GM19238 (cell line): ENCODE data around the gene ASCL5.

ENCODE experiments used
- DNase-seq: peaks from one replicate; pipeline ENCODE4 v3.0.0; 2011; ENCODE audit warnings: low spot score; ENCODE audit not compliant: insufficient read length

The ASCL5 gene

DNA sequence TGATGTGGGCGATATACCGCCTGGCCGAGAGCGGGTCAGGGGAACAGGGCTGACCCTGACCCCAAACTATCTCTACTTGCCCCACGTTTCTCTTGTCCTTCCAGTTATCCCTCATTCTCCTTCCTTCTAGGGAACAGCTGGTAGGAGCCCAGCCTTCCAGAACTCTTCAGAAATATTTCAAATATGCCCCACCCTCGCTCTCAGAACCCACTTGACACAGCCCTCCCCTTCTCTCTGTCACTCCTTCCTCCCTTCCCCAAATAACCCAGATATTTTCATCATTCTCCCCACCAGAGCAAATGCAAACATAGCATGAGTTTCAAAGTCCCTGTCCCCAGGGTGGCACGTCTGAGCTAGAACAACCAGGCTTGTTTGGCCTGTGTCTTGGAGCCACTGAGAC is 15.8 kb downstream of the ASCL5 start:
- no peak for DNase-seq

DNA sequence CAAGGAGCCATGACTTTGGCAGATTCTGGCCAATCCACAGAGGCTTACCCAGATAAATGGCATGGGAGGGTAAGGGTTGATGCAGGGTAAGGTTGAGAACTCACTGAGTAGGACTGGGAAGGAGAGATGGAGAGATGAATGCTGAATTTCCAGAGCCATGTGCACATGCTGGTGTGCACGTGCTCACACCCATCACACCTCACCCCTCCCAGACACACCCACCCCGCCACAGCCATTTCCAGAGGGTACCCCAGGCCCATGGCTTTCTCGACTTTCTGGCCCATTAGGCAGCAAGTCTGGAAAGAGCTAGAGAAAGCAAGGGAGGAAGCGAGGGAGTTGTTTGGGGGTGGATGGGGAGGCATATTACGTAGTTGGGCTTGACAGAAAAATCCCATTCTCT is 16.4 kb downstream of the ASCL5 start:
- no peak for DNase-seq

DNA sequence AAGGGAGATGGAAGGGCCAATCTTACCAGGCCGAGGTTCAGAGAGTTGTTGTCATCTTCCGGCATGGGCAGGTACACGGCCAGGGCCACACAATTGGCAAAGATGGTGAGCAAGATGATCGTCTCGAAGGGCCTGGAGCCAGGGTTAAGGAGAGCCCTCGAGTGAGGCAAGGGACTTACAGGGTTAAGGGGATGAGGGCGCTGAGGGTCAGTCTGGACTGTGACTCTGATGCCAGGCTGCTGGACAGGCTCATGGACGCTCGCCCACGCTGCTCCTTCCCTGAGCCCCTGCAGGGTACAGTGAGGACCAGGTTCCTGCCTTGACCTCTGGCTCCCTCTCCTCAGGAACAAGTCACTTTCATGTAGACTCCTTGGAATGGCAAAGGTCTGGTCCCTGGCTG is 16.8 kb downstream of the ASCL5 start:
- DNase-seq = no peak

DNA sequence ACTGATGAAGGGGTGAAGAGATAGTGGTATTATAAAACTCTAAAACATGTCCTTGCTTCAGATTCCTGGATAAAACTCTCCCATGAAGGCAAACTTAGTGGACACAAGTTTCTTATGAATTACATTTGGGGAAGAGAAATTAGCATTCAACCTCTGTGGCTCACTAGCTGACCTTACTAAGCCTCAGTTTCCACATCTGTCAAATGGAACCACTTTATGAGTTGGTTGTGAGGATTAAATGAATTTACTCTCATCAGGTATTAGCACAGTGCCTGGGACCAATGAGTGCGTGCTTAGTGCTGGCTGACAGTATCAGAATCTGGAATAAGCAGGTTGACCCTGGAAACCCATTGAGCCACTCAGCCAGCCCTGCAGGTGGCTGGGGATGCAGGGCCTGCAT is 17.3 kb downstream of the ASCL5 start:
- DNase-seq = no peak

DNA sequence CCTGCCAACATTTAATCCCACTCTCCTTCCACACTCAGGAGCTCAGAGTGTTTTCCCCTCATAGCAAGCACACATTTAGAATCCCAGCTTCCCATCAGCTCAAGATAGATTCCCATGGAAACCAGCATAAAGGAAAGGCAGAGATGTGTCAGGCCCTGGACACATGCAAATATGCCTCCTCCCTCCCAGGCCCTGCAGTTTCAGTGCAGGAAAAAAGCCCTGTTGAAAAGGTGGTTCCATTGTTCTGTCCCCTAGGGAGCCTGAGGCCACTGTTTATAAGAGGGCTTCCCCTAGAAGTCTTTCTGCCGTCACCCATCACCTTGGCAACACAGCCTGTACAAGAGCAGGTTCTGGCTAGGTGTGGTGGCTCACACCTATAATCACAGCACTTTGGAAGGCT is 18.4 kb downstream of the ASCL5 start:
- no peak for DNase-seq

DNA sequence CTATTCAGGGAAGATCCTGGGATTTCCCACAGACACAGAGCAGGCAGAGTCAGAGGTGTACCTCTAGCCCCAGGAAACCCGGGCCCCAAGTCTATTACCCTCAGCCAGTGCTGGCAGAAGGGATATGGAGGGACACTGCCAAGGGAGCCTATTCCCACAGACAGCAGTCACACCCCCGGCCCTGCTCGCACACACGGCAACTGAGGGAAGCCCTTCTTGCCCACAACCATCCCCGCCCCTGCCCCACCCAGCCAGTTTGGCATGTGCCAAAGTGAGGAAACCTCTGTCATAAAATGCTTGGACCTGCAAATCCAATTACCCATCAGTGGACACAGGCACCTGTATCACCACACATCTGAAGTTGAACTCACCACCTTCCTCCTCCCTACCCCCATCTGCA is 21.3 kb downstream of the ASCL5 start:
- DNase-seq = no peak

DNA sequence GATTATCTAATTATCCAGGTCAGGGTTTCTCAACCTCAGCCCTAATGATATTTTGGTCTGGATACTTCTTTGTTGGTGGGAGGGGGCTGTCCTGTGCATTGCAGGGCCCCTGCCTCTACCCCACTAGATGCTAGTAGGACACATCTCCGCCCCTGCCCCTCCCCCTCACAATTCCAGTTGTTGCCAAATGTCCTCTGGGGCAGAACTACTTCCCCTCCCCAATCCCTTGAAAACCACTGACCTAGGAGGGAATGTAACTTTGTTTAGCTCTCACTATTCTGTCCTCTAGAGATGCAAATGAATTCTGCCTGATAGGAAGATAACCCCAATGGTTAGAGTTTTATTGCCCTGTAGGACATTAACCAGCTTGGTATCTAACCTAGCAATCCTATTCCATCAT is 22.8 kb downstream of the ASCL5 start:
- DNase-seq = no peak

DNA sequence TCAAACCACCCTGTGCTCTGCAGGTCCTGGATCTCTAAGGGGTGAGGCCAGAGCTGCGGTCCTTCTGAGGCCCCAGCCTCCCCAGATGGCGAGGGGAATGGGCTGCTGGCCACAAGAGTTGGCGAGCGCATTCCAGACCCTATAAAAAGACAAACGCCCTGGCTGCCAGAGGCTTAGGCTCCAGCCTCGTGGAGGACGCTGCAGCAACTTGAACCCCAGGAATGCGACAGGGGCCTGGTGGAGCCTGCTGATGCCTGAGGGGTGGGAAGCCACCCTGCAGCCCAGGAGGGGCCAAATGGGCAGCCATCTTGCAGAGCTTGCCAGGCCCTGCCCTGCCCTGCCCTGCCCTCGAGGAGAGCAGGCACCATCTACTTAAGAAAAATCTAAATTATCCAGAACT is 23.3 kb downstream of the ASCL5 start:
- DNase-seq = no peak

DNA sequence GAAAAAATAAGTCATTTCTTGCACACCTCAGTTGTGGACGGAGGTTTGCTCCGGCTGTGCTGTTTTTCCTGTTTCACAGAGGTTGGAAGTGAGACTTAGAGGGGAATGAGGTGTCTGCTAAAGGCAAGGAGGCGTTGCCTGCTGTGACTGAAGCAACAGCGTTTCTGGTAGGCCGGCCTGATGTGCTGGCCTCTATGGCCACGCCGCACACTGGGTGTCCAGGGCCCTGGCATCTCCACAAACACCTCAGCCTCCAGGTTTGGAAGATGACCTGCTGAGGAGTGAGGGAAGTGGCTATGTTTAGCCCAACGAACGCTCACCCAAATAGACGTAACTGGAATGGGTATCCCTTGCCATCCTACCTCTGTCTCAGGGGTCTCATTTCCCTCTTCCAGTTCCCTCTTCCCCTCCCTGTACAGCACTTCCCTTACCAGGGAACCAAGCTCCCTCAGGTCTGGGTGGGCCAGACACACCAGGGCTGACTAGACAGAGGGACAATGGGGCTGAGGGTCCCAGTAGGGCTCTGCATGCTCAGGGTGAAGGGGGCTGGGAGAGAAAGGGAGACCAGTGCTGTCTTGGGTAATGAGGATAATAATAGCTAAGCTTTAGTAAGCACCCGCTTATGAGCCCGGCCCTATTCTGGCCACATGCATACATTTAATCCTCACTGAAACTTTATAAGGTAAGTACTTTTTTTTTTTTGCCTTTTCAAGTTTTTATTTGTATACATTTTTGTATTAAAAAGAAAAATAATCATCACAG is 26.6 kb downstream of the ASCL5 start:
- no peak for DNase-seq

DNA sequence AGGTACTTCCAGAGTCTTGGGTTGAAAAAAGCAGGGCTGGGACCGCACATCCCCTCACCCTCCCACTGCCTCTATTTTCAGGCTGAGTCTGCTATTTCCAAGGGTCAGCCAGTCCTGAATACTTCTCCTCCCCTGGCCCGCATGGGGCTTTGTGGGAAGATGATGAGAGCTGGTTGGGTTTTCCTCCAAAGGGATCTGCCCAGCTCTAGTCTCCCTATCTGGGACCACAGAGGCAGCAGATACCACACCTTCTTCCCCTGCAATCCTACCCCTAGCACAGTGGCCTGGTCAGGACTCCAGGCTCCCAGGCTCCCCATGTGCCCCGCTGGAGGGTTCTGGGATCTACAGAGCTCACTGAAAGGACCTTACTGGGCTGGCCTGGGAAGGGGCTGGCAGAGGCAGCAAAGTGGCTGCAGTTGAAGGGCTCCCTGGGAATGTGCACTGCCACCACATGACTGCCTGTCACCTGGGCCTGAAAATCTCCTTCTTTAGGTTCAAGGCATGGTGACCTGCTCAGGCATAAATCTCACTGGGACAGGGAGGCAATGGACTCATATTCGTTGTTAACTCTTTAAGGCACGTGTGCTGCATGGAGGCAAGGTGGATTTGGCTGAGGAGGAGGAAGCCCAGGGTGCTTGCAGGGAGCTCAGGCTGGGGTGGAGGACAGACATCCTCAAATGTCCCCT is 27.8 kb downstream of the ASCL5 start:
- DNase-seq = no peak

DNA sequence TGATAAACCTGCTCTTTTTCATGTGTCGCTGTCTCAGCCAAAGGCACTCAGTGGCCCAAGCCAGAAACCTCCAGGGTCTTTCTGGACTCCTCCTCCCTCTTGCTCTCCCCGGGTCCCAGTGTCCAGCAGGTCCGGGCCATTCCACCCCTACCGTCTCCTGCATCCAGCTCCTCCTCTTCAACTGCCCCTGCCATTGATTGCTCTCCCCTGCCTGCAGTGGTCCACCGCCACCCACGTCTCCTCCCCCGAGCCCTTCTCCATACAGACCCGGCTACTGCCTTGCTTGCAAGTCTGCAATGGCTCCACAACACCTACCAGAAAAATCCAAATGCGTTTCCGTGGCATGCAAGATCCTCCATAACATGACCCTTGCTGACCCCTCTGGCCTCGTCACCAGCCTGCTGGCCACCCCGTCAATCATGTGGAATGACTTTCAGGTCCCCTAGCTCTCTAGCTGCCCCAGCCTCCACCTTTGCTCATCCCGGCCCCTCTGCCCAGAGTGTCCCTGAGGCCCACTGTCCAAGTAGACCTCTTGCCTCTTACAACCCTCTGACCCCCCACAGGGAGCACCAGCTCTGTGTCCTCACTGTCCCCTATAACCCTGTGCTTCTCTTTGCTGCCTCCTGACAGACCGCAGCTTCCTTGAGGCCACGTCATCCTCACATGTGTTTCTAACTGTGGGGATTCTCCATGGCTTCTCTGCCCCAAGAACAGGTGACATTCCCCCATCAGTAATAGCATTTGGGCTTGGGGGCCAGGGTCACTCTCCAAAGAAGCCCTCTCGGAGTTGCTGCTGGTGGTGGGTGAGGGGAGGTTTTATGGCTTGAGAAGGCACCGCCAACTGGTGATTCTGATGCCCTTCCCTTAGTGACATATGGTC is 29.8 kb downstream of the ASCL5 start:
- no peak for DNase-seq

DNA sequence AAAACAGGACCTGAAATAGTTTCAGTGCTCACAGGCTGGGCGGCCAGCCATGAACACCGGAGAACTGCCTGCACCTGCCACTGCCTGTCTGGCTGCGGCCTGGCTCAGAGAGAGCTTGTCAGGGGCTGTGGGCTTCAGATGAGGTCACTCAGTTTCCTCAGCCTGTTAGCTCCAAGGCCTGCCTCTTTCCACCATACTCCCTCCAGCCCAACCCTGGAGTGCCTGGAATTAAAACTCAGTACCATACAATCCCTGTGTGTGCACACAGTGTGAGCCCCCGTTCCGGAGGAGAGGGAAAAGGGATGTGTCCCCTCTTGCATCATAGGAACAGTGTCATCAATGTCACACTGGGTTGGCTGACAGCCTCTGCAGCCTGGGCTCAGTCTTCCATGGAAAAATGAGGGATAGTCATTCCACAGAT is 30.9 kb downstream of the ASCL5 start:
- no peak for DNase-seq

DNA sequence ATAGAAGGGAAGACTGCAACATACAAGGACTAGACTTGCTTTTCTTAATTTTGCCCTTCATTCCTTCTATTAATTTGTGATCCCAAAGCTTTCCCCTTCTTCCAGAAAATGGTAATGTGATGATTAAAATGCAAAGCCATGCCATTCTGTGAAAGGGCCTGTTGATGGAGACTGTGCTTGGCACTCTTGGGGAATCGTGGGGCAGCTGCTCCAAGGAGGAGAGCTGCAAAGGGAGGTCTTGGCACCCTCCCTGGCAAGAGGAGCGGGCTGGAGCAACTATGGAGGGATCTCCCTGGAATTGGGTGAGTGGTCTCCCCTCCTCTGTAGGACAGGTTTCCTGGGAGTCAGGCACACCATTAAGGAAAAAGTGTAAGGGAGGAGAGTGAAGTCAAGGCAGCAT is 31.4 kb downstream of the ASCL5 start:
- no peak for DNase-seq

DNA sequence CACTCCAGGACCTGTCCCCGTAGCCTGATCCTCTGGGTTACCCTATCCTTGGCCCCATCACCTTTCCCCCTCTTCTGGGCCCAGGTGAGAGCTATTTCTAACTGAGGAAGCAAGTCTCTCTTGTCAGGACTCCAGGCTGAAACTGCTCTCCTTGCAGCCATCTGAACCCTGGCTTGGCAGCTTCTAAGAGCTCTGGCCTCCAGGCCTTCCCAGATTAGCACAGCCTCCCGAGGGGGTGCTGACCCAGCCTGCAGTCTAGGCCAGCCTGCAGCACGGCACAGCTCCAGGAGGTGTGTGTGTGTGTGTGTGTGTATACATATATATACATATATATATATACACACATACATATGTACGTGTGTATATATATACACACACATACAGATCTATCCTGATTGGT is 32.2 kb downstream of the ASCL5 start:
- no peak for DNase-seq

DNA sequence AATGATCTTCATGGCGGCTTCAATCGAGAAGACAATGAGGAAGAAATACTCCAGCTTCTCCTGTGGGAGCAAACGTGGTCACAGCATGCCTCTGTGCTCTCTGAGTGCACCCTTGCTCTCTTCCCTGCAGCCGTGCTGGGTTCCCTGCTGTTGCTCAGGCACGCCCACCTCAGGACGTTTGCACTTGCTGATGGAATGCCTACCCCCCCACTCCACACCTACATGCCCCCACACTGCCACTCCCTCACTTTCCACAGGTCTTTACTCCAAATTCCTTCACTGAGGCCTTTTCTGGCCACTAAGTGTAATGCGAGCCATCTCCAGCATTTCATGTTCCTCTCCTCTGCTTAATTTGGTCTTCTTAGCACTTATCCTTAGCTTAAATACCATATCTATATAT is 33.0 kb downstream of the ASCL5 start:
- DNase-seq = no peak

DNA sequence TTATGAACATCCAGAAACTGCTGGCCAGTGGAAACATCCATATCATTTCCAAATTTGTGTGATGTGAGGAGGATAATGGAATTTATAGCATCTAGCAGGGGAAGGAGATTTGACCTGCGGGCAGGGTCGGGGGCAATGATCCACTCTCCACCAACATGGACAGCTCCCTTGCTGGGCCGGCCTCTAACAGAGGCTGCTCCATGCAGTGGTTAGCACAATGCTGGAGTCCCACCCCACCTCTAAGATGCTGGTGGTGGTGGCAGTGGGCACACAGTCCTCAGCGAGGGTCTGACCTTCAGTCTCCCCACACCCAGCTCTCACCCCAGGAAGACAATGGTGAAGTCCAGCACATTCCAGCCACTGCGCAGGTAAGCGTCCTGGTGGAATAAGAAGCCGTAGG is 33.4 kb downstream of the ASCL5 start:
- no peak for DNase-seq

DNA sequence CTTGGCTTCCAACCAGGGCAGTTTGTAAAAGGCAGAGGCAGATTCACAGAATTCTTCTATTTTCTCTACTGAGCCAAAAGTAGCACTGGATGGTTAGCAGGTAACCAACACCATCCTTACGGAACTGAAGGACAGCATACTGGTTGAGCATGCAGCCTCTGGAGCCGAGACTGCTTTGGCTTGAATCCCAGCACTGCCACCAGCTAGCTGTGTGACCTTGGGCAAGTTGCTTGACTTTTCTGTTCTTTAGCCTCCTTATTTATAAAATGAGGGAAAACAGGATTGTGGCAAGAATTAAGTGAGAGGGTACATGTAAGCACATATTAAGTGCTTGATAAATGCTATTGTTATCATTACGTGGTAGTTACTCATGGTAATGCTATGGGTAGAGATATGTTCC is 34.2 kb downstream of the ASCL5 start:
- no peak for DNase-seq

DNA sequence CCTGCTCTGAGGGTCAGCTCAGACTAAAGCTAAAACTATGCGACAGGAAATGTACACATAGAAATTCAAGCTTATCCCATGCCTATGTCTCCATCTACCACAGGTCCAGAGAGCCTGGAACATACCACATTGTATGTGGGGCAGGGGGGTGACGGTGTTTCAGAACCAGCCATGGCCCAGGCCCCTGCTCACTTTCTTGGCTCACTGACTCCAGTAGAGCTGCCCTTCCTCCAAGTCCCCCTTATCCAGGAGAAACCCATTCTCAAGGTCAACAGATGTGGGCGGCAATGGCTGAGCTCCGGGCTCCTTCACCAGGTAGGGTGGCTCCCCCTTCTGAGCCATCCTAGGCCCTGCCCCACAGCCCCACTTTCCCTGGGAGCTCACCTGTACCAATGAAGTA is 35.7 kb downstream of the ASCL5 start:
- no peak for DNase-seq

DNA sequence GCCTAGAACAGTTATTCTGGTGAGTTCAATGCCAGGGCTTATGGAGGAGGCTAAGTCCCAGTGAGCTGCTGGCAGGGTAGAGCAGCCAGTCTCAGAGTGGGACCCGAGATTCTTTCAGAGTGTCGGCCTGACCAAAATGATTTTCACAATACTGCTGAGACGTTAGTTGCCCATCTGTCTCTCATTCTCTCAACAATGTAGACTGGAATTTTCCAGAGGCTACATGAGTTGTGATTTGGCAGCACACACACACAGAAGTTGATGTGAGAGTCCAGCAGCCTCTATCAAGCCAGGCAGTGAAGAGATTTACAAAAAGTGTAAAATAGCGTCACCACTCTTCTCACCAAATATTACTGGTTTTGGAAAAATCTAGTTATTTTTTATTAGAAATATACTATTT is 36.4 kb downstream of the ASCL5 start:
- no peak for DNase-seq

DNA sequence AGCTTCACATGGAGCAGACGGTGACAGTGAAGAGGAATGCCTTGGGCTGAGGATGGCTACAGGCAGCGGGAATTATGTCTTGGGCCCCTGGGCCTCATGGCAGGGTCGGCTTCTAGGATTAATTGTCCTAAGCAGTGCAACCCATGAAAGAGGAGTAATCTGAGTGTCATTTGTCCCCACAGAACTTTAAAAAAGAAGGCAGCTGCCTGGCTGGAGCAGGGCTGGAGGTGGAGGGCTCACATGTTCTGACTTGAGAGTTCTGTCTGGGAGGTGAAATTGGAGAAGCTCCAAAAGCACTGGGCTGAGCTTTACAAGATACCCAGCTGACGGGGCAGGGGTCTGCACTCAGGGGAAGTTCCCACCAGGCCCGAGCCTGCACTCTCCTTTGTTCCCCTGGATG is 37.4 kb downstream of the ASCL5 start:
- DNase-seq = no peak

DNA sequence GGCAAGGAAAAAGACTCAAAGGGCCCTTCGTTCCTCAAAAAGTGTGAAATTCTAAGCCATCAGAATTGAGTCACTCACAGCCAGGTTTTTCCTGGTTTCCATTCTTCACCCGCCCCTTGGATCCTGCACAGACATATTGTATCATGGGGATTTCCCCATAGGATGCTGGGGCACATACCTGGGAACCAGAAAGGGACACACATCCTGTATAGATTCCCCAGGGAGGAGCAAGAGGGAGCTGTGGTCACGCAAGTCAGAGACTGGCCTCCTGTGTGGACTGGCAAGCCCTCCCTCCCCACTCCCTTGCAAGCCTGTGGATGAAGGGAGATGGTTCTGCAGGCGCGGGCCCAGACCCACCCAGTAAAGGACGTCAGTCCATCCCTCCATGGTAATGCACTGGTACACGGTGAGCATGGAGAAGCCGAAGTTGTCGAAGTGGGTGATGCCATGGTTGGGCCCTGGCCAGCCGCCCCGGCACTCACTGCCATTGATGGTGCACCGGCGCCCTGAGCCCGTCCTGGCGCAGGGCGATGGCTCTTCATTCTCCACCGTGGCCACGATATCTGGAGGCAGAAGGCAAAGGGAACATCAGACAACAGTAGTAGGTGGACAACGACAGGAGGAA is 38.0 kb downstream of the ASCL5 start:
- DNase-seq = no peak

DNA sequence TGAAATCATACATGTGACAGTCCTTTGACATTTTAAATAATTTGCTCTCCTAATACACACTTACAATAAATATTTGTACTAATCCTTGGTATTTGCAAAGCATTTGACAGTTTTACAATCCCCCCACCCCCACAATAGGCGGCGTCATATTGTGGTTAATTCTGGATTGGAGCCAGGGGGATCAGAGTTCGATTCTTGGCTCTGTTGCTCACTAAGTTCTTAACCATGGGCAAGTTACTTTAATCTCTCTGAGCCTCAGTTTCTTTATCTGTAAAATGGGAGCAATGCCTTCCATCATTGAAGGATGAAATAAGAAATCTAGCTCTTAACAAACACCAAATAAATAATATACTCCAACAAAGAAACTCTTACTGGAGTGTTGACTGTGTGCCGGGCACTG is 38.6 kb downstream of the ASCL5 start:
- no peak for DNase-seq
